ENCODE measurements around the gene EPC2.
"Not testable (repeated sequence)": the region's sequence is repeated elsewhere in the genome, so short reads cannot be mapped to it uniquely, and the experiment has no call there.

The EPC2 gene

DNA sequence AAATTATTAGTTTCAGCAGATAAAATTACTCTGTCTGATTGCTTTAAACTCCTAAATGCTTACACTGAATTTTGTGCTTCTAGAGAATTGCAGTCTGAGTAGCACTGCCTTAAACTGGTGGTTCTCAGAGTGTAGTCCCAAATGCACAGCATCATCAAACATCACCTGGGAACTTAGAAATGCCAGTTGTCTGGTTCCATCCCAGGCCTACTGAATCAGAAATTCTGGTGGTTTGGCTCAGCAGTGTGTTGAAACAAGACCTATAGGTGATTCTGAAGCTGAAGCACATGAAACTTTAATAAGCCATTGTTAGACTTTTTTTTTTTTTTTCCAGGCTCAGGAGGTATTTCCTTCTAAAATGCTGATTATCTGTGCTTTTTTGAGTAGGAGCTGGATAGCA, 22.0 kb downstream of the EPC2 start:
- Histone ChIP-seq H3K27ac (peak overlapping the region in 1 of 2 donors; percentile 3), H3K27me3 (no peaks in the 10 kb centered on the region), H3K4me1 (peaks cover 0 to 55% (median 17%) of the 10 kb centered on the region in 4 donors), H3K4me3 (no peak overlapping the region), H3K9me3 (no peaks in the 10 kb centered on the region), H3K36me3 (no peaks in the 10 kb centered on the region)
- intact Hi-C loops (cut with DNase I; ENCODE audit: low total_unique reads), result no loop called here
- no peak for DNase-seq
- TF ChIP-seq, protein P1, sequence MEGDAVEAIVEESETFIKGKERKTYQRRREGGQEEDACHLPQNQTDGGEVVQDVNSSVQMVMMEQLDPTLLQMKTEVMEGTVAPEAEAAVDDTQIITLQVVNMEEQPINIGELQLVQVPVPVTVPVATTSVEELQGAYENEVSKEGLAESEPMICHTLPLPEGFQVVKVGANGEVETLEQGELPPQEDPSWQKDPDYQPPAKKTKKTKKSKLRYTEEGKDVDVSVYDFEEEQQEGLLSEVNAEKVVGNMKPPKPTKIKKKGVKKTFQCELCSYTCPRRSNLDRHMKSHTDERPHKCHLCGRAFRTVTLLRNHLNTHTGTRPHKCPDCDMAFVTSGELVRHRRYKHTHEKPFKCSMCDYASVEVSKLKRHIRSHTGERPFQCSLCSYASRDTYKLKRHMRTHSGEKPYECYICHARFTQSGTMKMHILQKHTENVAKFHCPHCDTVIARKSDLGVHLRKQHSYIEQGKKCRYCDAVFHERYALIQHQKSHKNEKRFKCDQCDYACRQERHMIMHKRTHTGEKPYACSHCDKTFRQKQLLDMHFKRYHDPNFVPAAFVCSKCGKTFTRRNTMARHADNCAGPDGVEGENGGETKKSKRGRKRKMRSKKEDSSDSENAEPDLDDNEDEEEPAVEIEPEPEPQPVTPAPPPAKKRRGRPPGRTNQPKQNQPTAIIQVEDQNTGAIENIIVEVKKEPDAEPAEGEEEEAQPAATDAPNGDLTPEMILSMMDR (IDR thresholded peaks at IDR 0.05), result no peak

DNA sequence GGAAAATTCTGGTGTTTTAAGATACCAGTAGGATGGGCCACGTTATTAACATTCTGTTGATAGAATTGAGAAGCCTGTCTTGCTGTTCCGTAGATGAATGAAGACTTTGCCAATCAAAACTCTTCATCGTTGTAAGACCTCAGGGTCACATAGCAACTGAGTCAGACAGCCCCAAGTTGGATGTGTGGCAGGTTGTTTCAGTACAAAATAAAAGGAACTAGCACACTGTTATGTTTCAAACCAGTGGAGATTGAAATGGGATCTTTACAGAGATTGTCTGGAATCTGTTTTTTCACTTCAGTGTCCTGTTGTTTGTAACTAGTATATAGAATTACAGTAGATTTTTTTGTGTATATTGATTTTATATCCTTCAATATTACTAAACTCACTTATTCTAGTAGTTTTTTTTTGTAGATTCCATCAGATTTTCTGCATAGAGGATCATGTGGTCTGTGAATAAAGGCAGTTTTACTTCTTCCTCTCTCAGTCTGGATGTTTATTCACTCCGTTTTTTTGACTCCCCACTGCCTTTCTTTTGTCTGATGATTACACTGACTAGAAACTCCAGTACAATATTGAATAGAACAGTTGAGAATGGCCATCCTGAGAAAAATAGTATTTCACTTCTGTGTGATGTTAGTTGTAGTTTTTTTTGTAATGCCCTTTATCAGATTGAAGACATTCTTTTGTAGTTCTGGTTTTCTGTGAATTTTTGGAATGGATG, 22.7 kb downstream of the EPC2 start:
- intact Hi-C loops (cut with DNase I; ENCODE audit: low total_unique reads), result no loop called here
- H3K36me3 ChIP-seq, result no peaks in the 10 kb centered on the region

DNA sequence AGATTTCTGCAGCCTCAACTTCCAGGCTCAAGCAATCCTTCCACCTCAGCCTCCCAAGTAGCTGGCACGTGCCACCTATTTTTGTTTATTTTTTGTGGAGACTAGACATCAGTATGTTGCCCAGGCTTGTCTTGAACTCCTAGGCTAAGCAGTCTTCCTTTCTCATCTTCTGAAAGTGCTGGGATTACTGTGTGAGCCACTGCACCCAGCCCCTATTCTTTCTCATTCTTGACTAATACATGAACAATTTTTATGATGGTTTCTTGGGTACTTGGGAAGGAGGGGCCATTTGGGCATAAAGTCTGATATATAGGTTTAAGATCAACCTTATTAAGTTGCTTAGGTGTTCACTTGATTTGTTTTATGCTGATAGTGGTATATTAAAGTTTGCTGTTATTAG, 26.2 kb downstream of the EPC2 start:
- Histone ChIP-seq H3K27me3 (no peaks in the 10 kb centered on the region), H3K4me3 (no peak overlapping the region), H3K4me1 (peaks cover 0 to 78% (median 20%) of the 10 kb centered on the region in 4 donors), H3K36me3 (no peaks in the 10 kb centered on the region), H3K9me3 (no peaks in the 10 kb centered on the region), H3K27ac (no peak overlapping the region)
- TF ChIP-seq, protein P1 (IDR thresholded peaks at IDR 0.05), result no peak
- intact Hi-C loops (cut with DNase I; ENCODE audit: low total_unique reads), result no loop called here
- DNase-seq, result no peak

More for the DNA sequence above, 22.7 kb downstream of the EPC2 start:
- peak overlapping the region in 1 of 2 donors; percentile 3 for H3K27ac ChIP-seq
- H3K4me1 ChIP-seq, result peaks cover 0 to 59% (median 17%) of the 10 kb centered on the region in 4 donors
- H3K9me3 ChIP-seq, result no peaks in the 10 kb centered on the region
- no peak for DNase-seq
- TF ChIP-seq, protein P1 (IDR thresholded peaks at IDR 0.05), result no peak
- H3K4me3 ChIP-seq, result no peak overlapping the region
- no peaks in the 10 kb centered on the region for H3K27me3 ChIP-seq

DNA sequence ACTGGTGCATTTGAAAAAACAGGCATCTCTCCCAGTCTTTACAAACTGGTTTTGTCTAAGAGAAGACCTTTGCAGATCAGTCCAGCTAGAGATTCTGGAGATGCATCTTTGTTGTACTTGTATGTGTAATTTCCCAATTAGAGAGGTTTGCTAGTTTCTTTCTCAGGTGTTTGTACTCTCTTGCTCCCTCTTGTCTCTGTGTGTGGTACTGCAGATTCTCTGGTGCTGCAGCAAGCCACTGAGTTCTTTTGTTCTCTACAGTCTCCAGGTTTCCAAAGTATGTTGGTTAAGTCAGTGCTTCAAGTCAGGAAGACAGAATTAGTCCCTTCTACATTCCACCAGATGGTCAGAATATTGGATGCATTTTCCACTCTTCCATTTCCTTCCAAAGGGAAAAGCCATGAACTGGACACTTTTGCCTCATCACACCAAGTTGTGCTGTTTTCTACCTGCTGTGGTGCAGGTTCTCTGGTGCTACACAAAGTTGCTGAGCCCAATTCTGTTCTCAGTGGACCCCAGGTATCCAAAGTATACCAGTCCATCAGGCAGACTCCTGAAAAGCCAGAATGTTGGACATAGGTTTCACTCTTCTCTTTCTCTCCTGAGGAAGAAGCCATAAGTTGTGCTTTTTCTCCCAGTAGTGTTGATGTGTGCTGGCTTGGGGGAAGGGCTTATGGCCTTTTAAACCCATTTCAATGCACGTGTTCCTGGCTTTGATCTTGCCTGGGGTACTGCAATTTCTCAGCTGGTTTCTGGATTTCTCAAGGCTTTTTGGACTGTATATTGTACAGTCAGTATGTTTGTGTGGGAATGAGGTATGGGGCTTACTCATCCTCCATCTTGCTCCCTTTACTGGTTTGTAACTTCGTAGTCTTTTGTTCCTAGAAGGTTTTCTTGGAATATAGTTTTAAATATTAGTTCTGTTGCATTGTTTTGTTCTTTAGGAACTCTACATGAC, 29.8 kb downstream of the EPC2 start:
- DNase-seq, result no peak
- peaks cover 0 to 70% (median 9%) of the 10 kb centered on the region in 4 donors for H3K4me1 ChIP-seq
- H3K27ac ChIP-seq, result no peak overlapping the region
- TF ChIP-seq, protein P1 (IDR thresholded peaks at IDR 0.05), result no peak
- H3K36me3 ChIP-seq, result no peaks in the 10 kb centered on the region
- H3K4me3 ChIP-seq, result no peak overlapping the region
- H3K9me3 ChIP-seq, result no peaks in the 10 kb centered on the region
- no peaks in the 10 kb centered on the region for H3K27me3 ChIP-seq
- intact Hi-C loops (cut with DNase I; ENCODE audit: low total_unique reads), result no loop called here

DNA sequence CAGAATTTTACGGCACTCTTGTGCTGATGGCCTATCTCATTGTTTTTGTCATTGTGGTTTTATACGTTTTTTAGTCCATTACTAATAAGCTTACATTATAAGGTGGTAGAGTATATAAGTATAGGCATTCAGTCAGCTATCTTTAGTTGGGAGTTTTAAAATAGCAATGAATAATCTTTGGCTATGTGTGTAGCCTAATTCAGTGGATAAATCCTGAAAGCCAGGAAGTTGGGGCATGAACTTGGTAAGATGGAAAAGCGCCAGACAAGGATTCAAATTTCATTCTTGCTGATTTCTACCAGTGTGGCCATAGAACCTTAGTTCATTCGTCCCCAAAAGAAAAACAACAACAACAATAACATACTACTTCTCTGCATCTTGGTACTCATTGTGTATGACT, 31.2 kb downstream of the EPC2 start:
- no peak for DNase-seq
- H3K36me3 ChIP-seq, result no peaks in the 10 kb centered on the region
- no peak overlapping the region for H3K4me3 ChIP-seq
- TF ChIP-seq, protein P1 (IDR thresholded peaks at IDR 0.05), result no peak
- no peaks in the 10 kb centered on the region for H3K9me3 ChIP-seq
- intact Hi-C loops (cut with DNase I; ENCODE audit: low total_unique reads), result no loop called here
- peaks cover 0 to 70% (median 12%) of the 10 kb centered on the region in 4 donors for H3K4me1 ChIP-seq
- H3K27ac ChIP-seq, result no peak overlapping the region
- no peaks in the 10 kb centered on the region for H3K27me3 ChIP-seq

DNA sequence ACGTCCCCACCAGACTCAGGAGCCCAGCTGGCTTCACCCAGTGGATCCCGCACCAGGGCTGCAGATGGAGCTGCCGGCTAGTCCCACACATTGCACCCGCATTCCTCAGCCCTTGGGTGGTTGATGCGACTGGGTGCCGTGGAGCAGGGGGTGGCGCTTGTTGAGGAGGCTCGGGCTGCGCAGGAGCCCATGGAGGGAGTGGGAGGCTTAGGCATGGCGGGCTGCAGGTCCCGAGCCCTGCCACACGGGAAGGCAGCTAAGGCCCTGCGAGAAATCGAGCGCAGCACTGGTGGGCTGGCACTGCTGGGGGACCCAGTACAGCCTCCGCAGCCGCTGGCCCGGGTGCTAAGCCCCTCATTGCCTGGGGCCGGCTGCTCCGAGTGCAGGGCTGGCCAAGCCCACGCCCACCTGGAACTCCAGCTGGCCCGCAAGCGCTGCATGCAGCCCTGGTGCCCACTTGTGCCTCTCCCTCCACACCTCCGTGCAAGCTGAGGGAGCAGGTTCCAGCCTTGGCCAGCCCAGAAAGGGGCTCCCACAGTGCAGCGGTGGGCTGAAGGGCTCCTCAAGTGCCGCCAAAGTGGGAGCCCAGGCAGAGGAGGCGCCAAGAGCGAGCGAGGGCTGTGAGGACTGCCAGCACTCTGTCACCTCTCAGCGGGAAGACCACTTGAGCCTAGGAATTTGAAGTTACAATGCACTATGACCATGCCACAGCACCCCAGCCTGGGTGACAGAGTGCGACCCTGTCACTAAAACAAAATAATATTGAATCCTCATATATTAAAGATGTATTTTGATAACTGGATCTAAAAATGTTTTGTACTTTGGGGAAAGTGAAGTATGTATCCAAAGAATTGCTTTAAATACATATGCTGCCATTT, 34.0 kb downstream of the EPC2 start:
- peaks cover 0 to 64% (median 13%) of the 10 kb centered on the region in 4 donors for H3K4me1 ChIP-seq
- DNase-seq; H3K9me3 ChIP-seq; H3K27ac ChIP-seq; intact Hi-C loops (cut with DNase I; ENCODE audit: low total_unique reads); H3K4me3 ChIP-seq; H3K36me3 ChIP-seq; H3K27me3 ChIP-seq: not testable (repeated sequence)

Measured in tibial artery (tissue), 4 donors.